Measurements from ENCODE around the gene PTPRZ1.

The PTPRZ1 gene

GRCh38 chr7:121914676-121915279 is 41.8 kb downstream of the PTPRZ1 start:
- H3K4me3 ChIP-seq (ENCODE audit: insufficient read depth, low read length, poor library complexity, severe bottlenecking), result no peak overlapping the region
- H2AFZ ChIP-seq (ENCODE audit: low read depth, low read length, severe bottlenecking), result no peak overlapping the region
- no peaks in the 10 kb centered on the region for H4K20me1 ChIP-seq (ENCODE audit: low read depth, low read length)
- TF ChIP-seq CTCF (IDR thresholded peaks at IDR 0.05; ENCODE audit: insufficient read depth, low read length, poor library complexity, severe bottlenecking) (no peak), EZH2phosphoT487 (conservative IDR thresholded peaks at IDR 0.05; ENCODE audit: low read length) (no peak)
- H3K9me3 ChIP-seq (ENCODE audit: insufficient read depth, low read length), result no peaks in the 10 kb centered on the region
- no peaks in the 10 kb centered on the region for H3K36me3 ChIP-seq (ENCODE audit: low read length)
- no peak overlapping the region for H3K9ac ChIP-seq (ENCODE audit: low read length)
- no peak overlapping the region for H3K27ac ChIP-seq (ENCODE audit: low read depth, low read length)
- no peaks in the 10 kb centered on the region for H3K9me2 ChIP-seq (replicated peaks; ENCODE audit: insufficient read depth, low read length)
- no peaks in the 10 kb centered on the region for H3K79me2 ChIP-seq (ENCODE audit: insufficient read depth, low read length)
- no peak overlapping the region for H3K4me2 ChIP-seq (ENCODE audit: low read depth, low read length, poor library complexity, severe bottlenecking)
- no peaks in the 10 kb centered on the region for H3K27me3 ChIP-seq (ENCODE audit: low read length)
- H3F3A ChIP-seq (ENCODE audit: insufficient read depth), result no peaks in the 10 kb centered on the region

- no peaks in the 10 kb centered on the region for H3K9me2 ChIP-seq (replicated peaks; ENCODE audit: insufficient read depth, low read length)
- TF ChIP-seq EZH2phosphoT487 (conservative IDR thresholded peaks at IDR 0.05; ENCODE audit: low read length), result no peak
- no peak for TF ChIP-seq CTCF (IDR thresholded peaks at IDR 0.05; ENCODE audit: insufficient read depth, low read length, poor library complexity, severe bottlenecking)
- no peaks in the 10 kb centered on the region for H3K9me3 ChIP-seq (ENCODE audit: insufficient read depth, low read length)
- no peak overlapping the region for H2AFZ ChIP-seq (ENCODE audit: low read depth, low read length, severe bottlenecking)
- H3K27ac ChIP-seq (ENCODE audit: low read depth, low read length), result no peak overlapping the region
- H3K9ac ChIP-seq (ENCODE audit: low read length), result no peak overlapping the region
- H3K4me3 ChIP-seq (ENCODE audit: insufficient read depth, low read length, poor library complexity, severe bottlenecking), result no peak overlapping the region
- no peaks in the 10 kb centered on the region for H4K20me1 ChIP-seq (ENCODE audit: low read depth, low read length)
- no peaks in the 10 kb centered on the region for H3K27me3 ChIP-seq (ENCODE audit: low read length)
- no peaks in the 10 kb centered on the region for H3K36me3 ChIP-seq (ENCODE audit: low read length)
- no peak overlapping the region for H3K4me2 ChIP-seq (ENCODE audit: low read depth, low read length, poor library complexity, severe bottlenecking)
- no peaks in the 10 kb centered on the region for H3F3A ChIP-seq (ENCODE audit: insufficient read depth)
- H3K79me2 ChIP-seq (ENCODE audit: insufficient read depth, low read length), result no peaks in the 10 kb centered on the region
These were observed 43.2 kb downstream of the PTPRZ1 start for GRCh38 chr7:121916211-121916610.

- Histone ChIP-seq H3K9ac (ENCODE audit: low read length) (no peak overlapping the region), H4K20me1 (ENCODE audit: low read depth, low read length) (no peaks in the 10 kb centered on the region), H3K4me2 (ENCODE audit: low read depth, low read length, poor library complexity, severe bottlenecking) (no peak overlapping the region), H3K27ac (ENCODE audit: low read depth, low read length) (no peak overlapping the region), H3K79me2 (ENCODE audit: insufficient read depth, low read length) (no peaks in the 10 kb centered on the region), H3K9me2 (replicated peaks; ENCODE audit: insufficient read depth, low read length) (no peaks in the 10 kb centered on the region), H3K27me3 (ENCODE audit: low read length) (no peaks in the 10 kb centered on the region), H2AFZ (ENCODE audit: low read depth, low read length, severe bottlenecking) (no peak overlapping the region), H3K36me3 (ENCODE audit: low read length) (no peaks in the 10 kb centered on the region), H3F3A (ENCODE audit: insufficient read depth) (no peaks in the 10 kb centered on the region), H3K9me3 (ENCODE audit: insufficient read depth, low read length) (no peaks in the 10 kb centered on the region), H3K4me3 (ENCODE audit: insufficient read depth, low read length, poor library complexity, severe bottlenecking) (no peak overlapping the region)
- TF ChIP-seq EZH2phosphoT487 (conservative IDR thresholded peaks at IDR 0.05; ENCODE audit: low read length), result no peak
- no peak for TF ChIP-seq CTCF (IDR thresholded peaks at IDR 0.05; ENCODE audit: insufficient read depth, low read length, poor library complexity, severe bottlenecking)
These were observed 47.0 kb downstream of the PTPRZ1 start for GRCh38 chr7:121919986-121920385.

Measured in SU-DHL-6 (cell line).